Left hindlimb (tissue), 1 donor: ENCODE results near the gene PHIP.
A peak's percentile ranks its signal among the peaks of the same experiment; 100 is the strongest.

Source experiments
- DNase-seq: peaks from one replicate; pipeline ENCODE4 v3.0.0-alpha.2; 2018

PHIP gene

DNA sequence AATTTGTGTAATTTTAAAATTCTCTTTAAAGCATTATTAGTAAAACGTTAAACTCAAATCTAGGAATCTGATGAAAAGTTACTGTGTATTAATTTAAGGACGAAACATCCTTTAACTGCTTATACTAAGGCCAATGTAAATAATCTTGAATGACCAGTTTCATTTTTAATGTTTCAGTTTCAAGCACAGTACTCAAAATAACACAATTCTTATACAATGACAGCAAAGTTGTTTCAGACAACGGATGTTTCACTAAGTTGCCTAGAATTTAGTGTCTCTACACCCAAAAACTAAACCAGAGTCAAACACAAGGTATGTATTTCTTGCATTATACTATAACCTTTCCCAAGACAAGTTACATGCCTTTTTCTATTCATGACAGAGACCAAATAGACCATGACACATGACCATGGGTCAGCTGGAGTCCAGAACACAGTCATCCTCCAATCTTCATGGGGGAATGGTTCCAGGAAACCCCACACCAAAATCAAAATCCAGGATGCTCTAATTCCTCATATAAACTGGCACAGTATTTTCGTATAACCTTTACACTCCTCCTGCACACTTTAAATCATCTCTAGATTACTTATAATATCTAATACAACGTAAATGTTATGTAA is 7.7 kb downstream of the PHIP start:
- no peak for DNase-seq

- DNase-seq = no peak
These were observed 11.2 kb downstream of the PHIP start for GRCh38 chr6:79066828-79067227.

- no peak for DNase-seq
These were observed 11.7 kb downstream of the PHIP start for GRCh38 chr6:79066330-79066729.

DNA sequence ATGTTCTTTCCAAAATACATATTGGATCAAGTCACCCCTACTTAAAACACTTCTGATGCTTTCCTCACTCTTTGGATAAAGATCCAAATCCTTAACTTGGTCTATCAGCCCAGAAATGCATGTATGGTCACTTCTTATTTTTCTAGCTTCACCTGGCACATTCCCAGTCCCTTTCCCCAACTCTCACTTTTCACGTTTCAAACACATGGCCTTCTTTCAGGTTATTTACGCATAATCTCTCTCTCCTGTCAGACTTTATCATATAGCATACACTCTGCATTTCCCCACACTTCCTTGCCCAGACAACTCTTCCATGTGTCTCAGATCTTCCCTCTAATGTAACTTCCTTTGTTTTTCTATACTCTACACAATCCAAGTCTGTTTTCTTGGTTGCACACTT is 12.8 kb downstream of the PHIP start:
- no peak for DNase-seq

DNA sequence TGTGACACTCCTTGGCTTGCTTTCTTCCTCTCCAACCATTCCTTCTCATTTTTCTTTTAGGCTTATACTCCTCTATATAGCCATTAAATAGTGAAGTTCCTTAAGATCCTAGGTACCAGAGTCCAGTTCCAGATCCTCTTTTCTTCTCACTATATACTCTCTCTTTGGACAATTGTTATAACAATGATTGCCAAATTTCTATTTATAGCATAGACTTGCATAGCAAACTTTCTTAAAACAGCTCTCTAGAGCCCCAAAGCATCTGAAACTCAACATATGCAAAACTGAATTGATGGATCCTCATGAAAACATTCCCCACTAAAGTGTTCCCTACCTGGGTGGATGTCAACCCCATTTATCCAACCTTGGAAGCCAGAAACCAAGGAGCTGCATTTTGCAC is 13.4 kb downstream of the PHIP start:
- no peak for DNase-seq

GRCh38 chr6:79062708-79063107 is 15.3 kb downstream of the PHIP start:
- no peak for DNase-seq

DNA sequence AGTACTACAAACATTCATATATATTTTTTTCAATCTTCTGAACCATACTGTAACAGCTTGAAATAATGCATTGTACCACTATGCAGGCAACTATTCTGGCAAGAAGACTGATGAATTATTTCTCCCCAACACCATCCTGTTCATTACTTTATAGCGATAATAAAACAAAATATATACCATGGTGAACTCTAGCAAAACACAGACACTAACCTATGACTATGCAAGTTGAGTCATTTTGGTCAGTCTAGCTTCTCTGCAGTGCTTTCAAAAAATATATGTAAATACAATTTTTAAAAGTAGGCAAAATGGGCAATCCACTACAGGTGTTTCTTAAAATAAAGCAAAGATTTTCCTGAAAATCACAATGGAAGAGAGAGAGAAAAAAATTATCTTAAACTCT is 20.3 kb downstream of the PHIP start:
- DNase-seq = no peak

- DNase-seq = no peak
These were observed 21.8 kb downstream of the PHIP start for GRCh38 chr6:79056226-79056625.

- DNase-seq = no peak
These were observed 29.4 kb downstream of the PHIP start for GRCh38 chr6:79048611-79049010.

DNA sequence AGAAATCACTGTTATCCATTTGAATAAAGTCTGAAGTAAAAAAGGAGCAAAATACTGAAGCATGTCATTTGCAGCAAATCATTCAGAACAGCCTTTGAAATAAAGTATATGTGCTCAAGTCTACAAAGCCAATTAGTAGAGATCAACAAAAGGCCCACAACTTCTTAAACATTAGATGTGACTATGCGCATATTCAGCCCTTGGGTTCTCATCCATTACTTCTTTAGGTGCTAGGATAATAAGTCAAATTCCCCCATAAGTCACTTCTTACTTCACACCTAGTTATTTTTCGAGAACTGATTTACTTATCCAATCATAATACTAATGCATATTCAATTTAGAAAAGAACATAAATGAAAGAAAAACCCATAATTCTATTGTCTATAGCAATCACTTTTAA is 31.0 kb downstream of the PHIP start:
- DNase-seq = no peak

GRCh38 chr6:79045966-79046365 is 32.1 kb downstream of the PHIP start:
- no peak for DNase-seq

DNA sequence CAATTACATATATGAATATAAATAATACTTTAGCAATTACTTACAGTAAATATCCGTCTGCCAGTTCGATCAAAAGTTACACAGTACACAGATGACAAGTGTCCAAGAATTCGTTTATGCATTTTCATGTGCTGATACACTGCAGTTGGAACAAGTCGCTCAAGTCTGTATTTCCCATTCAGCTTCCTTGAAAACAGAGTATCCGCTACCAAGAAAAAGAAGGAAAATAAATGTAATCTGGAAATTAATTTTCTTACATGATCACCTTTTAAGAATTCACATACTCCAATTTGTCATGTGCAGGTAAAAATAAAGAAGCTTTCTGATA is 35.3 kb downstream of the PHIP start:
- DNase-seq = no peak

GRCh38 chr6:79042088-79042798 is 35.8 kb downstream of the PHIP start:
- no peak for DNase-seq

- DNase-seq = no peak
These were observed 38.0 kb downstream of the PHIP start for GRCh38 chr6:79040083-79040482.

- no peak for DNase-seq
These were observed 40.0 kb downstream of the PHIP start for GRCh38 chr6:79038061-79038460.

DNA sequence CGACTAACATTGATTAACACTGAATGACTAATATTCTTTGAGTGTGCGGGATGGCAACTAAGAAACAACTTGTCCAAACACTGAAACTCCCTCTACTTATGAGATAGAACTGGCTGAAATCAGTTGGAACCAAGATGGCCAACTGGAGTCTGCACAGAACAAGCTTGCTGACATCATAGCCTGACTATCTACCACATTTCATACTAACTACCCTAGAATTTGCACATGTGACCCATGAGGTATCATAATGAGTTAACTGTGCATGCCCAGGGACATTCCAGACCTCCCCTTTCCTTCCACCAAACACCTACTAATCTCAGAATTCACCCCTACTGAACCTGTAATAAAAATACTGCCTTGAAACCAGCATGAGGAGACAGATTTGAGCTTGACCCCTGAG is 43.2 kb downstream of the PHIP start:
- DNase-seq = no peak

GRCh38 chr6:79033279-79033678 is 44.8 kb downstream of the PHIP start:
- no peak for DNase-seq

- peak; percentile 30 for DNase-seq
These were observed 46.0 kb downstream of the PHIP start for GRCh38 chr6:79031821-79032590.

GRCh38 chr6:79030511-79030910 is 47.5 kb downstream of the PHIP start:
- no peak for DNase-seq

DNA sequence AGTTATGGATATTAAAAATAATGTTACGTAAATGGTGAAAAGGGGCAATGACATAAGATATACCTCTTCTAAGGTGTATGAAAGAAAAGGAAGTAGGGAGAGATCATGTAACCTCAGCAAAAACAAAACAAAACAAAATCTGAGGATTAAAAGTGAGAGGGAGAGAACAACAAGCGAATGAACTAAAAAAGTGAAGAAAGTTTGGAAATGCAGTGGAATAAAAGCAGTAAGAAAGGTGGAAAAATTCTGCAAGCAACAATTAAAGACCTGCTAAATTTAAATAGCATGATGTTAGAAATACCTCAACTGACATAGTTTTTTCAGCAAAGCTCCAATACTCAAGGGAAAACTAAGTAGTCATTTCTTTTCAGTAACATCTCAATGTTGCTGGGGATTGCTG is 48.0 kb downstream of the PHIP start:
- no peak for DNase-seq

DNA sequence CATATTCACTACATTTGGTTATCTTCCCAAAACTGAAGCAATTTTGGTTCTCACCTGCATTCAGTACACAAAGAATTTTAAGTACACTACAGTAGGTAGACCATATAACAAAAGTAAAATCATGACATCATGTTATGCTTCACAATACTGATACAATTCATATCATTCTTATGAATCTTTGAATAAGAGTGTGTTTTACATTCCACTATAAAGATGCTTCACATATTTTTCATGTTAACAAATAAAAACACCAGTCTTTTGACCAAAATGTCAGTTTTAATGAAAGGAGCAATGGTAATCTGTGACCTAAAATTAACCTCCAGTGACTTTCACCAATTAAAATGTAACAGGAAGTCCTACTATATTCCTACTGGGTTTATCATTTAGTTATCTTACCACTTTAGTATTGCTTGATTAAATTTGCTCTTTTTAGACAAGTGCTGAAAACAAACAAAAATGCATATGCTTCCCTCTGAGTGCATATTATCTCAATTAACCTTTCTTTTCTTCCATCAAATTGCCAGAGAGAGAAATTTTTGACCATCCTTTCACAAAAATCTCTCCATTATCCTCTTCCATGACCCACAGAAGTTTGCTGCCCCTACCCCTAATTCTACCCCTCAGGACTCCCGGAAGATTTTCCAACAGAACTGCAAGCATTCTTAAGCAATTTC is 49.3 kb downstream of the PHIP start:
- no peak for DNase-seq

- DNase-seq = no peak
These were observed 66.1 kb downstream of the PHIP start for GRCh38 chr6:79011940-79012339.

DNA sequence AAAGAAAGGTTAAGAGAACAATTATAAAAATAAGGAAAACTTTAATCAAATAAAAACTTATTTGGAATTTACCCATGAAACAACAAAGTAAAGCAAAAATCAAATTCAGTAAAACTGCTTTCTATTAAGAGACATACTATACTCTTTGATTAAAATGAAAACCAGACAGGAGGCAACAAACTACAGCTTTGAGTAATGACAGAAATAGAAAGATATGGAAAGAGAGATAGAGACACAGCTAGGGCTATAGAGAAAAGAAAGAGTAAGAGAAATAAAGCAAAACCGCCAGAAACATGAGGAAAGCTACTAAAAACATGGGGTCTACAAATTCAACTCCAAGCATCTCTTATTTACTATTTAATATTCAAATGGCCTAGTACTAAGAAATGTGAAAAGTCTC is 67.6 kb downstream of the PHIP start:
- no peak for DNase-seq

DNA sequence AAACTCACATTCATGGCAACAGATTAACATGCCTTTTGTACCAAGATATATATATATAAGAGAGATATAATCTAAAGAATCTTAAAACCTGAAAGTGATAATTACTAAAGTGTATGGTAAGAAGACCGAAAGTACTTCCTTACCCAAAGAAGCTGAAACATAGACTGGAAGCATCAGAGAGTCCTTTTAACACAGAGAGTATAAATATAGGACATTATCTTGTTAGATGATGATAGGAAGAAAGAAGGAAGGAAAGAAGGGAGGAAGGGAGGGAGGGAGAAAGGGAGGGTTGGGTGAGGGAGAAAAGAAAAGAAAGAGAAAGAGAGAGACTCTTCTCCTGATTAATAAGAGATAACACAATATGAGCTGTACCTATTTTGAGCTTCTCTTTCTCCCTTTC is 68.2 kb downstream of the PHIP start:
- DNase-seq = no peak
